Choroid plexus epithelial cell (primary cell): ENCODE results near the gene PHTF1.

Experiments
- DNase-seq: peaks from one replicate; pipeline ENCODE4 v3.0.0-alpha.2; 2010; ENCODE audit warnings: low read depth
- H3K4me3 ChIP-seq: 2 replicates; pipeline ENCODE4 v1.5.1; 2011; ENCODE audit warnings: low read depth, mild to moderate bottlenecking, control low read depth, low read length, moderate library complexity
- CTCF ChIP-seq: conservative IDR thresholded peaks from 2 replicates; pipeline ENCODE4 v1.5.1; 2011; ENCODE audit warnings: low read depth, mild to moderate bottlenecking, control low read depth, inconsistent platforms, low read length, moderate library complexity

PHTF1 gene

GRCh38 chr1:113647164-113647563, 112.1 kb downstream of the PHTF1 start:
- H3K4me3 ChIP-seq, result no peak overlapping the region
- TF ChIP-seq CTCF, result no peak
- peak; percentile 15 for DNase-seq
